Hepatocyte (in vitro differentiated cells): Measurements from ENCODE around the gene SDE2. TPM values are rescaled to one million over a fixed set of nuclear protein-coding genes. Genes with fewer than 3 reads are reported as not detected.
"Not testable (repeated sequence)": the region's sequence is repeated elsewhere in the genome, so short reads cannot be mapped to it uniquely, and the experiment has no call there.

Experiments used
- DNase-seq: peaks from one replicate; pipeline ENCODE4 v3.0.0-alpha.2; 2016; ENCODE audit warnings: low spot score
- H2AFZ ChIP-seq: fragments of 200-600 bp; sonication (generic); 2 replicates; pipeline ENCODE4 v1.6.0; 2016; ENCODE audit warnings: antibody characterized with exemption, mild to moderate bottlenecking
- H3K27ac ChIP-seq: fragments of 200-600 bp; sonication (generic); 2 replicates; pipeline ENCODE4 v1.5.1; 2016; ENCODE audit warnings: mild to moderate bottlenecking
- H3K27me3 ChIP-seq: fragments of 200-600 bp; sonication (generic); 2 replicates; pipeline ENCODE4 v1.6.1; 2016
- H3K36me3 ChIP-seq: fragments of 200-600 bp; sonication (generic); replicated peaks from 2 replicates; pipeline ENCODE4 v1.5.1; 2016; ENCODE audit warnings: low read depth; ENCODE audit not compliant: insufficient read depth
- H3K4me1 ChIP-seq: fragments of 200-600 bp; sonication (generic); 2 replicates; pipeline ENCODE4 v1.5.1; 2016; ENCODE audit warnings: mild to moderate bottlenecking, moderate library complexity; ENCODE audit not compliant: insufficient read depth
- H3K4me2 ChIP-seq: fragments of 200-600 bp; sonication (generic); 2 replicates; pipeline ENCODE4 v1.6.0; 2016
- H3K4me3 ChIP-seq: fragments of 200-600 bp; sonication (generic); 2 replicates; pipeline ENCODE4 v1.5.1; 2016; ENCODE audit warnings: mild to moderate bottlenecking
- H3K79me2 ChIP-seq: fragments of 200-600 bp; sonication (generic); 2 replicates; pipeline ENCODE4 v1.6.0; 2017; ENCODE audit warnings: mild to moderate bottlenecking
- H3K9me2 ChIP-seq: fragments of 200-600 bp; sonication (generic); replicated peaks from 2 replicates; pipeline ENCODE4 v1.6.0; 2017; ENCODE audit warnings: mild to moderate bottlenecking; ENCODE audit not compliant: insufficient read depth
- H3K9me3 ChIP-seq: fragments of 200-600 bp; sonication (generic); 2 replicates; pipeline ENCODE4 v1.5.1; 2016; ENCODE audit warnings: low read depth, mild to moderate bottlenecking
- H4K20me1 ChIP-seq: fragments of 200-600 bp; sonication (generic); 2 replicates; pipeline ENCODE4 v1.6.0; 2016; ENCODE audit warnings: mild to moderate bottlenecking; ENCODE audit not compliant: insufficient read depth, poor library complexity, severe bottlenecking
- EZH2 ChIP-seq: fragments of 200-600 bp; sonication (generic); IDR thresholded peaks from 2 replicates; pipeline ENCODE4 v1.6.1; 2016; ENCODE audit warnings: antibody characterized with exemption, mild to moderate bottlenecking, borderline replicate concordance
- EZH2phosphoT487 ChIP-seq: fragments of 200-600 bp; sonication (generic); IDR thresholded peaks from one replicate; pipeline ENCODE4 v1.6.1; 2018; ENCODE audit warnings: antibody characterized with exemption, mild to moderate bottlenecking, low read depth, moderate library complexity; ENCODE audit not compliant: unreplicated experiment, severe bottlenecking
- whole genome bisulfite sequencing: methylation state at CpG from one replicate; pipeline ENCODE4 v1.1.6; 2016; ENCODE audit warnings: low lambda C conversion rate; ENCODE audit errors: missing lambda C conversion rate; 5-methylcytosine and 5-hydroxymethylcytosine counted together
- polyA plus RNA-seq: library from polyadenylated mRNA; unstranded; fragments of >200 nt; fragmentation: Nextera tagmentation; extraction: Ambion mirVana; gene quantifications from 2 replicates; pipeline ENCODE4 v1.2.1, GENCODE V29; 2016
- small RNA-seq: library from RNA; depleted of rRNA; stranded (forward); fragments of <200 nt; gene quantifications from one replicate; pipeline ENCODE3, GENCODE V24; 2014
- total RNA-seq: library from RNA; depleted of rRNA; stranded (reverse); fragments of >200 nt; gene quantifications from 2 replicates; pipeline ENCODE4 v1.2.3, GENCODE V29; 2014
- TF ChIP-seq, protein P1 (sequence below): fragments of 200-600 bp; sonication (generic); IDR thresholded peaks from 2 replicates; pipeline ENCODE4 v1.5.1; 2016; ENCODE audit warnings: antibody characterized with exemption, mild to moderate bottlenecking; ENCODE audit not compliant: poor library complexity

The SDE2 gene
- total and polyA plus RNA-seq, 2 experiments from 2014 or later: 14.6 to 27.3 TPM

DNA sequence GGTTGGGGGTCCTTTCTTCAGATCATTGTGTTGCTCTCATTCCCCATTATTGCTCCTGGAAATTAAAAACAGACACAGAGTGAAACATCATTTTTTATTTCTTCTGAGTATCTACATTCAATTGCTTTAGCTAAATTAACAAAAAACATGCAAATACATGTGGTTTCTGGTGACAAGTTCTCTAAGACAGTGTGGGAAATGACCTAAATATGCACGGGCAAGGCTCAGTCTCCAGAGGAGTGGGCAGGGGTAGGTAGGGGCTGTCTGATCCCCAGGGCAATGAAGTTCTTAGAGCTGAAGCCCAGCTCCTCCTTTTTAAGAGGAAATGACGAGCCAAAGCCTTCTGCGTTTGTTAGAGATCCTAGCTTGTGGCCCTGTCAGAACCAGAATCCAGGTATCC is 62.6 kb downstream of the SDE2 start:
- no peaks in the 10 kb centered on the region for H3K9me3 ChIP-seq
- H3K36me3 ChIP-seq: no peaks in the 10 kb centered on the region
- H3K4me2 ChIP-seq: no peak overlapping the region
- H3K27me3 ChIP-seq: no peaks in the 10 kb centered on the region
- no peaks in the 10 kb centered on the region for H3K9me2 ChIP-seq
- H3K27ac ChIP-seq: no peak overlapping the region
- TF ChIP-seq, protein P1, sequence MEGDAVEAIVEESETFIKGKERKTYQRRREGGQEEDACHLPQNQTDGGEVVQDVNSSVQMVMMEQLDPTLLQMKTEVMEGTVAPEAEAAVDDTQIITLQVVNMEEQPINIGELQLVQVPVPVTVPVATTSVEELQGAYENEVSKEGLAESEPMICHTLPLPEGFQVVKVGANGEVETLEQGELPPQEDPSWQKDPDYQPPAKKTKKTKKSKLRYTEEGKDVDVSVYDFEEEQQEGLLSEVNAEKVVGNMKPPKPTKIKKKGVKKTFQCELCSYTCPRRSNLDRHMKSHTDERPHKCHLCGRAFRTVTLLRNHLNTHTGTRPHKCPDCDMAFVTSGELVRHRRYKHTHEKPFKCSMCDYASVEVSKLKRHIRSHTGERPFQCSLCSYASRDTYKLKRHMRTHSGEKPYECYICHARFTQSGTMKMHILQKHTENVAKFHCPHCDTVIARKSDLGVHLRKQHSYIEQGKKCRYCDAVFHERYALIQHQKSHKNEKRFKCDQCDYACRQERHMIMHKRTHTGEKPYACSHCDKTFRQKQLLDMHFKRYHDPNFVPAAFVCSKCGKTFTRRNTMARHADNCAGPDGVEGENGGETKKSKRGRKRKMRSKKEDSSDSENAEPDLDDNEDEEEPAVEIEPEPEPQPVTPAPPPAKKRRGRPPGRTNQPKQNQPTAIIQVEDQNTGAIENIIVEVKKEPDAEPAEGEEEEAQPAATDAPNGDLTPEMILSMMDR: no peak
- no peak for TF ChIP-seq EZH2phosphoT487
- TF ChIP-seq EZH2: no peak
- no peak for DNase-seq
- H3K4me3 ChIP-seq: no peak overlapping the region
- H3K4me1 ChIP-seq: peaks cover 5% of the 10 kb centered on the region
- no peaks in the 10 kb centered on the region for H4K20me1 ChIP-seq
- WGBS: 77% methylated on average over 3 of the region's 3 CpGs
- no peak overlapping the region for H2AFZ ChIP-seq
- no peaks in the 10 kb centered on the region for H3K79me2 ChIP-seq

DNA sequence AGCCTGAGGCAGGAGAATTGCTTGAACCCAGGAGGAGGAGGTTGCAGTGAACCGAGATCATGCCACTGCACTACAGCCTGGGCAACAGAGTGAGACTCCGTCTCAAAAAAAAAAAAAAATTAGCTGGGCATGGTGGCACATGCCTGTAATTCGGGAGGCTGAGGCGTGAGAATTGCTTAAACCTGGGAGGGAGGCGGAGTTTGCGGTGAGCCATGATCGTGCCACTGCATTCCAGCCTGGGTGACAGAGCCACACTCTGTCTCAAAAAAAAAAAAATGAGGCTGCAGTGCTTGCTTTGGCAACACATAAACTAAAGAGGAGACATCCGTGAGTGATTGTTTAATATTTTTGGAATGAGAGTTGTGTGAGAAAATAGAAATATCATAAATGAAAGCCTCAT is 63.1 kb downstream of the SDE2 start:
- not testable (repeated sequence) for H3K4me3 ChIP-seq, H4K20me1 ChIP-seq, H3K27me3 ChIP-seq, H3K9me2 ChIP-seq, H3K36me3 ChIP-seq, DNase-seq, H3K79me2 ChIP-seq, H3K4me2 ChIP-seq, H3K27ac ChIP-seq, H3K4me1 ChIP-seq, H3K9me3 ChIP-seq, H2AFZ ChIP-seq
- 83% methylated on average over 8 of the region's 8 CpGs for WGBS

DNA sequence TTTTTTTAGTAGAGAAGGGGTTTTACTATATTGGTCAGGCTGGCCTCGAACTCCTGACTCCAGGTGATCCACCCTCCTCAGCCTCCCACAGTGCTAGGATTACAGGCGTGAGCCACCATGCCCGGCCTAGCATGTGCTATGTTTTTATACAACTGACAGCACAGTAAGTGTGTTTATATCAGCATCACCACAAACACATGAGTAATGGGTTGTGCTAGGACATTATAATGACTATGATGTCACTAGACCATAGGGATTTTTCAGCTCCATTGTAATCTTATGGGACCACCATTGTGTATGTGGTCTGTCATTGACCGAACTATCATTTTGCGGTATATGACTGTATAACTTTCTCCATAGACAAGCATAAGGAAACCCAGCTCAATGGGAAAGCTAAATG is 64.4 kb downstream of the SDE2 start:
- Histone ChIP-seq H3K4me3 (no peak overlapping the region), H3K4me1 (no peaks in the 10 kb centered on the region), H3K79me2 (no peaks in the 10 kb centered on the region), H3K9me3 (no peaks in the 10 kb centered on the region), H3K27ac (no peak overlapping the region), H3K36me3 (no peaks in the 10 kb centered on the region), H2AFZ (no peak overlapping the region), H3K9me2 (no peaks in the 10 kb centered on the region), H3K27me3 (no peaks in the 10 kb centered on the region), H3K4me2 (no peak overlapping the region), H4K20me1 (no peaks in the 10 kb centered on the region)
- no peak for DNase-seq
- WGBS: 93% methylated on average over 5 of the region's 5 CpGs
- TF ChIP-seq, protein P1: no peak
- TF ChIP-seq EZH2 (no peak), EZH2phosphoT487 (no peak)

DNA sequence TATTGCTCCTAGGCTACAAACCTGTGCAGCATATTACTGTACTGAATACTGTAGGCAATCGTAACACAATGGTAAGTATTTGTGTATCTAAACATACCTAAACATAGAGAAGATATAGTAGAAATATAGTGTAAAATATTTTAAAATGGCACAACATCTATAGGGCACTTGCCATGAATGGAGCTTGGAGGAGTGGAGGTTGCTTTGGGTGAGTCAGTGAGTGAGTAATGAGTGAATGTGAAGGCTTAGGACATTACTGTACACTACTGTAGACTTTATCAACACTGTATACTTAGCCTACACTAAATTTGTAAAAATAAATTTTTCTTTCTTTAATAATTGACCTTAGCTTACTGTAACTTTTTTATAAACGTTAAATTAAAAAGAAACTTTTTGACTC is 66.1 kb downstream of the SDE2 start:
- H3K27ac ChIP-seq: no peak overlapping the region
- H3K36me3 ChIP-seq: no peaks in the 10 kb centered on the region
- no peak overlapping the region for H3K4me2 ChIP-seq
- no peaks in the 10 kb centered on the region for H3K9me2 ChIP-seq
- no peak overlapping the region for H3K4me3 ChIP-seq
- H3K4me1 ChIP-seq: no peaks in the 10 kb centered on the region
- no peaks in the 10 kb centered on the region for H3K27me3 ChIP-seq
- no peak overlapping the region for H2AFZ ChIP-seq
- no peak for DNase-seq
- 93% methylated on average over 2 of the region's 2 CpGs for WGBS
- no peak for TF ChIP-seq EZH2
- no peaks in the 10 kb centered on the region for H3K79me2 ChIP-seq
- H3K9me3 ChIP-seq: no peaks in the 10 kb centered on the region
- H4K20me1 ChIP-seq: no peaks in the 10 kb centered on the region

Small RNA genes within 50 kb of the gene (small RNA-seq; reads per million reads assigned to genes)
- not detected for gene AL117348.1
- not detected for gene NDUFA3P3

Other genes with a start within 250 kb of the SDE2 start
- 414 and 445 TPM in 2 replicates for gene SRP9, start 221.5 kb downstream of the SDE2 start, total RNA-seq
- 309 and 360 TPM in 2 replicates for gene SRP9, start 221.5 kb downstream of the SDE2 start, polyA plus RNA-seq
- 122 and 133 TPM in 2 replicates for gene EPHX1, start 189.2 kb downstream of the SDE2 start, total RNA-seq
- 102 and 138 TPM in 2 replicates for gene EPHX1, start 189.2 kb downstream of the SDE2 start, polyA plus RNA-seq
- gene TMEM63A, start 117.0 kb downstream of the SDE2 start, total RNA-seq: 35.8 and 47.5 TPM in 2 replicates
- 38.8 and 58.8 TPM in 2 replicates for gene TMEM63A, start 117.0 kb downstream of the SDE2 start, polyA plus RNA-seq
- gene LEFTY1, start 110.2 kb downstream of the SDE2 start, total RNA-seq: 3.8 and 5.8 TPM in 2 replicates
- 3.9 and 4.5 TPM in 2 replicates for gene LEFTY1, start 110.2 kb downstream of the SDE2 start, polyA plus RNA-seq
- 26.9 and 33.5 TPM in 2 replicates for gene PYCR2, start 75.1 kb downstream of the SDE2 start, total RNA-seq
- 49.2 and 60.1 TPM in 2 replicates for gene PYCR2, start 75.1 kb downstream of the SDE2 start, polyA plus RNA-seq
- 0.16 and 0.60 TPM in 2 replicates for gene LEFTY2, start 58.1 kb downstream of the SDE2 start, total RNA-seq
- gene LEFTY2, start 58.1 kb downstream of the SDE2 start, polyA plus RNA-seq: 0.55 and 1.1 TPM in 2 replicates
- 617 and 722 TPM in 2 replicates for gene H3-3A, start 63.4 kb upstream of the SDE2 start, total RNA-seq
- 528 and 543 TPM in 2 replicates for gene H3-3A, start 63.4 kb upstream of the SDE2 start, polyA plus RNA-seq
- gene ACBD3, start 187.4 kb upstream of the SDE2 start, total RNA-seq: 60.3 and 66.8 TPM in 2 replicates
- gene ACBD3, start 187.4 kb upstream of the SDE2 start, polyA plus RNA-seq: 46.4 and 50.8 TPM in 2 replicates
- 0.07 TPM in 1 of 2 replicates, not detected in the other for gene MIXL1, start 224.3 kb upstream of the SDE2 start, total RNA-seq
- 0.84 and 2.2 TPM in 2 replicates for gene MIXL1, start 224.3 kb upstream of the SDE2 start, polyA plus RNA-seq